Neuronal stem cell (in vitro differentiated cells): Measurements from ENCODE around the gene NKX2-3.

Experiments
- DNase-seq: peaks from one replicate; pipeline ENCODE4 v3.0.0-alpha.2; 2013; ENCODE audit warnings: low spot score
- H2AFZ ChIP-seq: one replicate; pipeline ENCODE4 v1.6.1; 2013; ENCODE audit warnings: mild to moderate bottlenecking, low read length, inconsistent platforms
- H2AK5ac ChIP-seq: 2 replicates; pipeline ENCODE4 v1.6.1; 2013; ENCODE audit warnings: low read depth, mild to moderate bottlenecking, inconsistent platforms, low read length, moderate library complexity, mixed read lengths
- H2BK120ac ChIP-seq: 2 replicates; pipeline ENCODE4 v1.6.1; 2013; ENCODE audit warnings: low read depth, mild to moderate bottlenecking, inconsistent platforms, low read length, moderate library complexity, mixed read lengths
- H2BK12ac ChIP-seq: one replicate; pipeline ENCODE4 v1.6.1; 2013; ENCODE audit warnings: low read length, inconsistent platforms
- H2BK15ac ChIP-seq: 2 replicates; pipeline ENCODE4 v1.6.1; 2013; ENCODE audit warnings: mild to moderate bottlenecking, low read length, inconsistent platforms, mixed read lengths
- H2BK5ac ChIP-seq: one replicate; pipeline ENCODE4 v1.6.1; 2013; ENCODE audit warnings: inconsistent platforms, mild to moderate bottlenecking, low read length, moderate library complexity
- H3K14ac ChIP-seq: one replicate; pipeline ENCODE4 v1.6.1; 2013; ENCODE audit warnings: low read length, inconsistent platforms
- H3K18ac ChIP-seq: 2 replicates; pipeline ENCODE4 v1.6.1; 2013; ENCODE audit warnings: low read length, inconsistent platforms
- H3K23ac ChIP-seq: 2 replicates; pipeline ENCODE4 v1.6.1; 2013; ENCODE audit warnings: low read depth, mild to moderate bottlenecking, mixed read lengths, low read length, inconsistent platforms; ENCODE audit not compliant: poor library complexity
- H3K27ac ChIP-seq: replicated peaks from 3 replicates; pipeline ENCODE4 v1.5.1; 2013; ENCODE audit warnings: low read length, inconsistent platforms
- H3K27me3 ChIP-seq, 3 experiments: 2 replicates each; pipeline ENCODE4 v1.6.1; 2013; ENCODE audit warnings: low read length in 3 of 3, mild to moderate bottlenecking in 2 of 3, inconsistent platforms in 1 of 3, low read depth in 1 of 3, mixed read lengths in 1 of 3, moderate library complexity in 1 of 3; ENCODE audit not compliant: control insufficient read depth in 3 of 3, insufficient read depth in 3 of 3
- H3K36me3 ChIP-seq, 2 donors: replicated peaks in 1 of 2; 2 replicates each; pipeline ENCODE4 v1.6.1; 2013; ENCODE audit warnings: low read length in 2 of 2; ENCODE audit not compliant: control insufficient read depth in 2 of 2, insufficient read depth in 2 of 2
- H3K4ac ChIP-seq: 2 replicates; pipeline ENCODE4 v1.6.1; 2013; ENCODE audit warnings: inconsistent platforms, mild to moderate bottlenecking, low read length, moderate library complexity
- H3K4me1 ChIP-seq, 2 donors: 1 replicate in 1 of 2; 2 replicates in 1 of 2; pipeline ENCODE4 v1.6.1; 2013; ENCODE audit warnings: low read length in 2 of 2, low read depth in 1 of 2; ENCODE audit not compliant: control insufficient read depth in 2 of 2, insufficient read depth in 1 of 2
- H3K4me2 ChIP-seq: one replicate; pipeline ENCODE4 v1.6.1; 2013; ENCODE audit warnings: mild to moderate bottlenecking, low read length, inconsistent platforms; ENCODE audit not compliant: insufficient read depth, poor library complexity, severe bottlenecking
- H3K4me3 ChIP-seq, 2 donors: 2 replicates each; pipeline ENCODE4 v1.5.1; 2013; ENCODE audit warnings: low read length in 2 of 2, mild to moderate bottlenecking in 2 of 2, inconsistent platforms in 1 of 2, moderate library complexity in 1 of 2
- H3K79me1 ChIP-seq: one replicate; pipeline ENCODE4 v1.6.1; 2013; ENCODE audit warnings: low read depth, mild to moderate bottlenecking, inconsistent platforms, low read length, moderate library complexity
- H3K9ac ChIP-seq: one replicate; pipeline ENCODE4 v1.6.1; 2013; ENCODE audit warnings: mild to moderate bottlenecking, low read depth, low read length, inconsistent platforms; ENCODE audit not compliant: poor library complexity
- H3K9me3 ChIP-seq, 2 donors: replicated peaks in 1 of 2; 2 replicates each; pipeline versions ENCODE3 to v1.6.1; 2013; ENCODE audit warnings: low read length in 2 of 2, mild to moderate bottlenecking in 2 of 2, inconsistent platforms in 1 of 2, low read depth in 1 of 2, mixed read lengths in 1 of 2, moderate library complexity in 1 of 2; ENCODE audit not compliant: control insufficient read depth in 2 of 2, insufficient read depth in 1 of 2
- H4K8ac ChIP-seq: one replicate; pipeline ENCODE4 v1.6.1; 2013; ENCODE audit warnings: low read depth, mild to moderate bottlenecking, inconsistent platforms, low read length, moderate library complexity
- H4K91ac ChIP-seq: one replicate; pipeline ENCODE4 v1.6.1; 2013; ENCODE audit warnings: low read length, low read depth, mild to moderate bottlenecking, inconsistent platforms; ENCODE audit not compliant: poor library complexity
- WGBS, 2 donors: extraction: QIAGEN DNeasy Blood & Tissue Kit; methylation state at CpG; one replicate each; pipeline ENCODE4 v1.1.7; 2013; ENCODE audit warnings: missing lambda C conversion rate in 2 of 2, mixed read lengths in 1 of 2; ENCODE audit not compliant: insufficient read length in 2 of 2, insufficient replicate concordance in 1 of 2; ENCODE audit errors: extremely low coverage in 2 of 2; 5-methylcytosine and 5-hydroxymethylcytosine counted together

NKX2-3 gene

GRCh38 chr10:99524050-99524666, 8.6 kb upstream of the NKX2-3 start:
- peaks cover 75 to 99% (median 96%) of the 10 kb centered on the region in 3 experiments for H3K27me3 ChIP-seq
- no peak overlapping the region for H4K8ac ChIP-seq
- no peak overlapping the region for H3K18ac ChIP-seq
- peaks cover 7 to 10% of the 10 kb centered on the region in 2 donors for H3K4me1 ChIP-seq
- no peaks in the 10 kb centered on the region for H3K9me3 ChIP-seq
- H2BK15ac ChIP-seq: no peak overlapping the region
- H2BK5ac ChIP-seq: no peak overlapping the region
- no peak overlapping the region for H2BK12ac ChIP-seq
- H2AK5ac ChIP-seq: no peak overlapping the region
- no peaks in the 10 kb centered on the region for H3K36me3 ChIP-seq
- no peak overlapping the region for H3K23ac ChIP-seq
- H3K4me2 ChIP-seq: no peak overlapping the region
- H3K14ac ChIP-seq: no peak overlapping the region
- no peak overlapping the region for H3K9ac ChIP-seq
- no peak overlapping the region for H4K91ac ChIP-seq
- DNase-seq: no peak
- no peak overlapping the region for H3K4ac ChIP-seq
- no peak overlapping the region for H3K4me3 ChIP-seq
- no peak overlapping the region for H3K27ac ChIP-seq
- no peak overlapping the region for H2BK120ac ChIP-seq
- no CpG with 5 or more reads among the region's 10 CpGs for WGBS, 2 donors
- no peaks in the 10 kb centered on the region for H3K79me1 ChIP-seq
- H2AFZ ChIP-seq: no peak overlapping the region

- peaks cover 7 to 10% of the 10 kb centered on the region in 2 donors for H3K4me1 ChIP-seq
- no peaks in the 10 kb centered on the region for H3K79me1 ChIP-seq
- H3K9me3 ChIP-seq: no peaks in the 10 kb centered on the region
- peaks cover 70 to 99% (median 94%) of the 10 kb centered on the region in 3 experiments for H3K27me3 ChIP-seq
- no peak overlapping the region for H3K18ac ChIP-seq
- no peak overlapping the region for H2AFZ ChIP-seq
- no peak overlapping the region for H2BK120ac ChIP-seq
- H2BK12ac ChIP-seq: no peak overlapping the region
- no peak overlapping the region for H2AK5ac ChIP-seq
- no peak overlapping the region for H2BK5ac ChIP-seq
- H3K14ac ChIP-seq: no peak overlapping the region
- no peak overlapping the region for H3K4me2 ChIP-seq
- H3K36me3 ChIP-seq: no peaks in the 10 kb centered on the region
- no peak overlapping the region for H2BK15ac ChIP-seq
- no peak overlapping the region for H3K4ac ChIP-seq
- no peak for DNase-seq
- H4K91ac ChIP-seq: no peak overlapping the region
- no CpG with 5 or more reads among the region's 10 CpGs for WGBS, 2 donors
- no peak overlapping the region for H3K9ac ChIP-seq
- H4K8ac ChIP-seq: no peak overlapping the region
- no peak overlapping the region for H3K23ac ChIP-seq
- H3K27ac ChIP-seq: no peak overlapping the region
- H3K4me3 ChIP-seq: no peak overlapping the region
Measured at GRCh38 chr10:99524736-99525380, 7.9 kb upstream of the NKX2-3 start.

- no peak overlapping the region for H3K14ac ChIP-seq
- no peak overlapping the region for H2BK15ac ChIP-seq
- no peak overlapping the region for H3K18ac ChIP-seq
- H3K4me1 ChIP-seq: peaks cover 7 to 10% of the 10 kb centered on the region in 2 donors
- no peak overlapping the region for H2BK120ac ChIP-seq
- no peak overlapping the region for H2AFZ ChIP-seq
- H3K27me3 ChIP-seq: peaks cover 70 to 99% (median 94%) of the 10 kb centered on the region in 3 experiments
- H3K4me3 ChIP-seq: no peak overlapping the region
- no peak overlapping the region for H3K4me2 ChIP-seq
- H3K36me3 ChIP-seq: no peaks in the 10 kb centered on the region
- no peak overlapping the region for H3K4ac ChIP-seq
- no peaks in the 10 kb centered on the region for H3K79me1 ChIP-seq
- no peak overlapping the region for H2BK5ac ChIP-seq
- no peak overlapping the region for H3K23ac ChIP-seq
- DNase-seq: no peak
- H4K91ac ChIP-seq: no peak overlapping the region
- no peak overlapping the region for H3K27ac ChIP-seq
- no peak overlapping the region for H3K9ac ChIP-seq
- no peaks in the 10 kb centered on the region for H3K9me3 ChIP-seq
- H2AK5ac ChIP-seq: no peak overlapping the region
- no peak overlapping the region for H4K8ac ChIP-seq
- no peak overlapping the region for H2BK12ac ChIP-seq
Measured at GRCh38 chr10:99525897-99526296, 6.8 kb upstream of the NKX2-3 start.

- H2BK12ac ChIP-seq: no peak overlapping the region
- peaks cover 4 to 5% of the 10 kb centered on the region in 2 donors for H3K9me3 ChIP-seq
- WGBS, 2 donors: no CpG with 5 or more reads among the region's 24 CpGs
- H3K14ac ChIP-seq: no peak overlapping the region
- H4K8ac ChIP-seq: no peak overlapping the region
- H3K27me3 ChIP-seq: peaks cover 70 to 99% (median 94%) of the 10 kb centered on the region in 3 experiments
- H2AFZ ChIP-seq: no peak overlapping the region
- no peak overlapping the region for H2BK15ac ChIP-seq
- no peak overlapping the region for H2BK120ac ChIP-seq
- no peak for DNase-seq
- peaks cover 5 to 8% of the 10 kb centered on the region in 2 donors for H3K4me1 ChIP-seq
- H3K79me1 ChIP-seq: no peaks in the 10 kb centered on the region
- no peak overlapping the region for H3K27ac ChIP-seq
- H4K91ac ChIP-seq: no peak overlapping the region
- no peak overlapping the region for H2AK5ac ChIP-seq
- H3K18ac ChIP-seq: no peak overlapping the region
- H2BK5ac ChIP-seq: no peak overlapping the region
- H3K23ac ChIP-seq: no peak overlapping the region
- no peak overlapping the region for H3K4me3 ChIP-seq
- no peaks in the 10 kb centered on the region for H3K36me3 ChIP-seq
- H3K9ac ChIP-seq: no peak overlapping the region
- H3K4ac ChIP-seq: no peak overlapping the region
- H3K4me2 ChIP-seq: no peak overlapping the region
Measured at GRCh38 chr10:99526861-99527504, 5.8 kb upstream of the NKX2-3 start.
